ENCODE measurements around the gene PNPLA8.

The PNPLA8 gene, protein sequence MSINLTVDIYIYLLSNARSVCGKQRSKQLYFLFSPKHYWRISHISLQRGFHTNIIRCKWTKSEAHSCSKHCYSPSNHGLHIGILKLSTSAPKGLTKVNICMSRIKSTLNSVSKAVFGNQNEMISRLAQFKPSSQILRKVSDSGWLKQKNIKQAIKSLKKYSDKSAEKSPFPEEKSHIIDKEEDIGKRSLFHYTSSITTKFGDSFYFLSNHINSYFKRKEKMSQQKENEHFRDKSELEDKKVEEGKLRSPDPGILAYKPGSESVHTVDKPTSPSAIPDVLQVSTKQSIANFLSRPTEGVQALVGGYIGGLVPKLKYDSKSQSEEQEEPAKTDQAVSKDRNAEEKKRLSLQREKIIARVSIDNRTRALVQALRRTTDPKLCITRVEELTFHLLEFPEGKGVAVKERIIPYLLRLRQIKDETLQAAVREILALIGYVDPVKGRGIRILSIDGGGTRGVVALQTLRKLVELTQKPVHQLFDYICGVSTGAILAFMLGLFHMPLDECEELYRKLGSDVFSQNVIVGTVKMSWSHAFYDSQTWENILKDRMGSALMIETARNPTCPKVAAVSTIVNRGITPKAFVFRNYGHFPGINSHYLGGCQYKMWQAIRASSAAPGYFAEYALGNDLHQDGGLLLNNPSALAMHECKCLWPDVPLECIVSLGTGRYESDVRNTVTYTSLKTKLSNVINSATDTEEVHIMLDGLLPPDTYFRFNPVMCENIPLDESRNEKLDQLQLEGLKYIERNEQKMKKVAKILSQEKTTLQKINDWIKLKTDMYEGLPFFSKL

DNA sequence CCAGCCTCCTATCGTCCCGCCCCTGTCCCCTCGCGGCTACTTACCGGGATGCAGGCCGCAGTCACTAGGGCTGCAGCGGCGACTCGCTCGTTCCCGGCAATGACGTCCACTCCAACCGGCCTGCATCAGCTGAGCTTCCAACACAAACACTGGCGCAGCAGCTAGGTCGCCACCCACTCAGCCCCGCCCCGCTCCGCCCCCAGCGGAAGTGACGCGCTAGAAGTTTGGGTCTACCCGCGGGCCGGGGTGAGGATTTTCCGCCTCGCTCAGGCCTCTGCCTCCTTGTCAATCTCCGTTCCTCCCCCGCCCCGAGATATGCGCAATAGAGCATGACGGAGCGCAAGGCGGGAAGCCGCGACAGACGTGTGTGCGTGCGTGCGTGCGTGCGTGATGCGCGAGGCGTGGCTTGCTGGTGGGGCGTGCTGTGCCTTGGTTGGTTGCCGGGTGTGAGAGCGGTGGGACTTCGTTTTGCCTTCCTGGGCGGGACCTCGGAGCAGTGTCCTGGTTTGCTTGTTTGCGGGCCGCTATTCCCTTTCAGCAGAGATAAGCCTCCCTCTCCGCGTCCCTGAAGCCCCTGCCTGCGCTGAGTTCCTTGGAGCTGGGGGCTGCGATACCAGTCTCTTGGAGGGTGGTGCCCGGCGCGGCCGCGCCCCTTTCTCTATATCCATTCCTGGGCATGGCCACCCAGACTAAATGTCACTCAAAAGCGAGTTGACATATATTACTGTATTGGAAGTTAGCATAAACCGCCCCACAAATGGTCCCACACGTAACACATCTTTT, at the start of gene PNPLA8:
PNPLA8 (minus strand) TSS at position 151 of the 783 bp plus-strand sequence. CDS start 10,644 bp downstream, outside the sequence.
- peak; percentile 92 for DNase-seq (ENCODE audit: low spot score)
- TF ChIP-seq, protein P1, sequence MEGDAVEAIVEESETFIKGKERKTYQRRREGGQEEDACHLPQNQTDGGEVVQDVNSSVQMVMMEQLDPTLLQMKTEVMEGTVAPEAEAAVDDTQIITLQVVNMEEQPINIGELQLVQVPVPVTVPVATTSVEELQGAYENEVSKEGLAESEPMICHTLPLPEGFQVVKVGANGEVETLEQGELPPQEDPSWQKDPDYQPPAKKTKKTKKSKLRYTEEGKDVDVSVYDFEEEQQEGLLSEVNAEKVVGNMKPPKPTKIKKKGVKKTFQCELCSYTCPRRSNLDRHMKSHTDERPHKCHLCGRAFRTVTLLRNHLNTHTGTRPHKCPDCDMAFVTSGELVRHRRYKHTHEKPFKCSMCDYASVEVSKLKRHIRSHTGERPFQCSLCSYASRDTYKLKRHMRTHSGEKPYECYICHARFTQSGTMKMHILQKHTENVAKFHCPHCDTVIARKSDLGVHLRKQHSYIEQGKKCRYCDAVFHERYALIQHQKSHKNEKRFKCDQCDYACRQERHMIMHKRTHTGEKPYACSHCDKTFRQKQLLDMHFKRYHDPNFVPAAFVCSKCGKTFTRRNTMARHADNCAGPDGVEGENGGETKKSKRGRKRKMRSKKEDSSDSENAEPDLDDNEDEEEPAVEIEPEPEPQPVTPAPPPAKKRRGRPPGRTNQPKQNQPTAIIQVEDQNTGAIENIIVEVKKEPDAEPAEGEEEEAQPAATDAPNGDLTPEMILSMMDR (IDR thresholded peaks at IDR 0.05; ENCODE audit: extremely low read depth, missing control alignments): no peak

DNA sequence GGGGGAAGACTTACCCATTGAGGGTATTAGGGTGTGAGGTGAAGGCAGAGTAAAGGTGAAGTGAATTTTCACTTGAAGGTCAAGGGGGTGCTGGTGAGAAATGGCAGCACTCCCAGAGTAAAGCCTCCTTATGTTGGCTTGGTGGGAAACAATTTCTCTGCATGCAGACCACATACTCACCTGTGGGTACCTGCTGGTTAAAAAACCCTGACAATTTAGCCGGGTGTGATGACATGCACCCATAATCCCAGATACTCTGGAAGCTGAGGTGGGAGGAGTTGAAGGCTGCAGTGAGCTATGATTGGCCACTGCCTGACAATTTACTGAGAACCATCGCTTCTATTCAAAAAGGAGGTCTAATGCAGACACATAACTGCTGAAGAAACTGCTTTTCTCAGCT, 49.2 kb upstream of the PNPLA8 start:
- TF ChIP-seq, protein P1 (IDR thresholded peaks at IDR 0.05; ENCODE audit: extremely low read depth, missing control alignments): no peak
- DNase-seq (ENCODE audit: low spot score): no peak

DNA sequence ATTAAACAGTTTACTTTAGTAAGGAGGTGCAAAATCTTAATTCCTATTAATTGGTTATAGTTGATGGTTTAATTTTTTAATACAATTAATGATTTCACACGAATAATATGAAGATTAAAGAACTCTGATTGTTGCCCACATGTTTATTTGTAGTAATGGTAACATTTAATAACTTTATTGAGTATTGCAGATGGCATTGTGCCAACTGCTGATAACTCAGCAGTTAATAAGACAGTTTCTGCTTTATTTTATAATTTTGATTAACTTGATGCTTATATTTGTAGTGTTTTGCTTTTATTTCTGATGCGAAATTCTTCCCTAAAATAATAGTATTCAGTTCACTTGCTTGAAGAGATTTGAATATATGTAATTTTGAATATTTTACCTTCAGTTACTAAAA, 46.5 kb upstream of the PNPLA8 start:
- TF ChIP-seq, protein P1 (IDR thresholded peaks at IDR 0.05; ENCODE audit: extremely low read depth, missing control alignments): no peak
- DNase-seq (ENCODE audit: low spot score): no peak

DNA sequence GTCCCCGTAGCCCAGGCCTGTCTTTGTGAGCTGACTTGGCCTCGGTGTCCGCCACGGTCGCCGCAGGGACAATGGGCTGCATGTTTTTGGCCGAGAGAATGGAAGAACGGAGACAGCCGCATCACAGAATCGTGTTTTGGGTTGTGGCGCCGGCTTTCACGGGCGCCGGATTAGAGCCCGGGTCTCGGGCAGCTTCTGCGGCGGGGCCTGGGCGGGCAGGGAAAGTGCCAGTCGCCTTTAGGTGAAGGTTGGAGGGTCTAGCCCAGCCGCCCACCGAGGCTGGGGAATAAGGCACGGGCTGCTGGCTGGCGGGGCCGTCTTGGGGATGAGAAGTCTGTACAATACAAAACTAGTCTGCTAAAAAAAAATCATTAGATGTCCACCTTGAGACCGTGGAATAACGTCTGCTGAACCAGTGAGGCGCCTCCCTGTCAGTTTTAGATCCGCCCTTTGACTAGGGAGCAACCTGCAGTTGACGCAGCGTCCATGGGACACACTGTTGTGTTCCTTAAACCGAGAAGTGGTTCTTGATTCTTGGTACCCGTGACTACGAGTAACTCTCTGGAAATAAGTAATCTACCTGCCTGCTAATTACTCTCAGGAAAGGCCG, 44.3 kb upstream of the PNPLA8 start:
- TF ChIP-seq, protein P1 (IDR thresholded peaks at IDR 0.05; ENCODE audit: extremely low read depth, missing control alignments): no peak
- peak; percentile 36 for DNase-seq (ENCODE audit: low spot score)

DNA sequence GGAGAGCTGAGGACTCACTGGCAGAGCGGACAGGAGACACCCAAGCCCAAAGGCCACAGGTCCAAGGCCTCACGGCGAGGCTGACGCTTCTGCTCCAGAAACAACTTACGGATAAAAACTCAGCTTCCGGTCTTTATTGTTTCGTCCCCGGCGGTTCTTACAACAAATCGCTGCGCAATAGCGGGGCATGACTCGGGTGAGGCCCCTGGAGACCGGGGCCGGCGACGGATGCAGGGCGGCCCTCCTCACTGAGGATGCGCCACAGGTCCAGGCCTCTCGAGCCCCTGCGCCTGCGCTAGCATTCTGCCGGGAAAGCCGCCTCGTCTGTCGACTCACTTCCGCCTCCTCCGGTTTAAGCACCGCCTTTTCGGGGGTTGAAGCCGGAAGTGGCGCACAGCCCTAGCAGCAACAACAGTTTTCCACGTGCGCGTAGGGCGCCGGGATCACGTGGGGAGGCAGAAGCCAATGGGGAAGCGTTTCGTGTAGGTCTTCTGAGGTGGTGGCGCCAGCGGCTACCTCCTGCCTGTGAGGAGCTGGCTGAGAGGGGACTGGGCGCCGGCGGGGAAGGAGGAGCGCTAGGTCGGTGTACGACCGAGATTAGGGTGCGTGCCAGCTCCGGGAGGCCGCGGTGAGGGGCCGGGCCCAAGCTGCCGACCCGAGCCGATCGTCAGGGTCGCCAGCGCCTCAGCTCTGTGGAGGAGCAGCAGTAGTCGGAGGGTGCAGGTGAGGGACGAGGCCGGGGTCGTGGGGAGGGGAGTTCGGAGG, 43.6 kb upstream of the PNPLA8 start, which contains the start of the genes DNAJB9 and THAP5:
DNAJB9 (plus strand) TSS at position 494 of the 765 bp plus-strand sequence. CDS start 1,853 bp downstream, outside the sequence.
THAP5 (minus strand) TSS at position 326 of the 765 bp plus-strand sequence; CDS start at position 189, 137 bp downstream.
- TF ChIP-seq, protein P1 (IDR thresholded peaks at IDR 0.05; ENCODE audit: extremely low read depth, missing control alignments): no peak
- DNase-seq (ENCODE audit: low spot score): peak; percentile 92

DNA sequence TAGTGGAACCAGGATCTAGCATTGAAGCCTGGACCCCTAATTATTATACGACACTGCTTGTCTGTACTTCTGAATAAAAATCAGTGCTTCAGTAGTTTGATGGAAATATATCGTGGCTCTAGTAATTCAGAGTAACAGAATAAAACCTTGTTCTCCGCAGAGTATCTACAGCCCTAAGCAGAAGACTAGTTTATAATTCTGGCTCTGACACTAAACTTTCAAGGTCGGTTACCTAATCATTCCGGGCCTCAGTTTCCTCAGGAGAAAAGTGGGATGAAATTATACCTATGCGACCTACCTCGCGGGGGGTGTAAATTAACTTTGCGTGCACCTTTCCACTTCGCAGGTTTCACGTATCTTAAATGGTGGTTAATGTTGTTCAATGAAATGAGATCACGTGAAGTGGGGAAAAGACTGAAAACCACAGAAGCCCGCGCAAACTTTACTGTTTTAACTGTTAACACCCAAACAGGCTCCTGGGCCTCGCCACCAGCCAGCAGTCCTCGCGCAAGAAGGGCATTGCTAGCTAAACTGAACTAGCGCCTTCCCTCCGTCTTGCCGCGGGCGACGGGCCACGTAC, 43.0 kb upstream of the PNPLA8 start:
- TF ChIP-seq, protein P1 (IDR thresholded peaks at IDR 0.05; ENCODE audit: extremely low read depth, missing control alignments): no peak
- DNase-seq (ENCODE audit: low spot score): no peak

Measured in GM20000 (cell line).